ENCODE data around the gene USP16.
A peak's percentile ranks its signal among the peaks of the same experiment; 100 is the strongest.

Gene USP16

DNA sequence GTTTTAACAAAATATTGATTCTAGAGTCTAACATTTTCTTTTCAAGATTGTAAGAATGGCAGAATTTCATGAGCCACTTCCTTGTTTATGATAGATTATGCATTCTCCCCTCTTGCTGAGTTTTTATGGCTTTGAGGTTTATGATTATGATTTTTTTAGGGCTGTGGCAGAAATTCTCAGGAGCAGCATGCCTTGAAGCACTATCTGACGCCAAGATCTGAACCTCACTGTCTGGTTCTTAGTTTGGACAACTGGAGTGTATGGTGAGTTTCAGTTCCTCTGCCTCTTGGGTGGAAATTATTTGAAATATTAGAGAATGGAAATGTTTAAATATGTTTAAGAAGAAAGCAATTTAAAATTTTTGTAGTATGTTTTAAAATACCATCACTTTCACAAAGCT, 10.2 kb downstream of the USP16 start:
- no peak for DNase-seq
- H3K4me3 Mint-ChIP-seq, result no peak overlapping the region
- H3K9me3 Mint-ChIP-seq, result no peaks in the 10 kb centered on the region
- H3K27me3 Mint-ChIP-seq (ENCODE audit: low read depth, poor library complexity), result no peaks in the 10 kb centered on the region
- TF ChIP-seq, protein P1, sequence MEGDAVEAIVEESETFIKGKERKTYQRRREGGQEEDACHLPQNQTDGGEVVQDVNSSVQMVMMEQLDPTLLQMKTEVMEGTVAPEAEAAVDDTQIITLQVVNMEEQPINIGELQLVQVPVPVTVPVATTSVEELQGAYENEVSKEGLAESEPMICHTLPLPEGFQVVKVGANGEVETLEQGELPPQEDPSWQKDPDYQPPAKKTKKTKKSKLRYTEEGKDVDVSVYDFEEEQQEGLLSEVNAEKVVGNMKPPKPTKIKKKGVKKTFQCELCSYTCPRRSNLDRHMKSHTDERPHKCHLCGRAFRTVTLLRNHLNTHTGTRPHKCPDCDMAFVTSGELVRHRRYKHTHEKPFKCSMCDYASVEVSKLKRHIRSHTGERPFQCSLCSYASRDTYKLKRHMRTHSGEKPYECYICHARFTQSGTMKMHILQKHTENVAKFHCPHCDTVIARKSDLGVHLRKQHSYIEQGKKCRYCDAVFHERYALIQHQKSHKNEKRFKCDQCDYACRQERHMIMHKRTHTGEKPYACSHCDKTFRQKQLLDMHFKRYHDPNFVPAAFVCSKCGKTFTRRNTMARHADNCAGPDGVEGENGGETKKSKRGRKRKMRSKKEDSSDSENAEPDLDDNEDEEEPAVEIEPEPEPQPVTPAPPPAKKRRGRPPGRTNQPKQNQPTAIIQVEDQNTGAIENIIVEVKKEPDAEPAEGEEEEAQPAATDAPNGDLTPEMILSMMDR (IDR thresholded peaks at IDR 0.05), result no peak
- H3K36me3 Mint-ChIP-seq (ENCODE audit: low read depth), result peaks cover 59% of the 10 kb centered on the region
- no peaks in the 10 kb centered on the region for H3K4me1 Mint-ChIP-seq
- no peak overlapping the region for H3K27ac Mint-ChIP-seq

DNA sequence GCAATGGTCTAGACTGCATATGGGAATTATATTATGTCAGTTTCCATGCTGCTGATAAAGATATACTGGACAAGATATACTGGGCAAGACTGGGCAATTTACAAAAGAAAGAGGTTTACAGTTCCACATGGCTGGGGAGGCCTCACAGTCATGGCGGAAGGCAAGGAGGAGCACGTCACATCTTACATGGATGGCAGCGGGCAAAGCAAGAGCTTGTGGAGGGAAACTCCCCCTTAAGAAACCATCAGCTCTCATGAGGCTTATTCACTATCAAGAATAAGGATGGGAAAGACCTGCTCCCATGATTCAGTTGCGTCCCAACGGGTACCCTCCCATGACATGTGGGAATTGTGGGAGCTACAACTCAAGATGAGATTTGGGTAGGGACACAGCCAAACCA, 27.8 kb downstream of the USP16 start:
- no peak overlapping the region for H3K27ac Mint-ChIP-seq
- H3K4me3 Mint-ChIP-seq, result no peak overlapping the region
- H3K4me1 Mint-ChIP-seq, result no peaks in the 10 kb centered on the region
- TF ChIP-seq, protein P1 (IDR thresholded peaks at IDR 0.05), result no peak
- peaks cover 28% of the 10 kb centered on the region for H3K36me3 Mint-ChIP-seq (ENCODE audit: low read depth)
- no peak for DNase-seq
- no peaks in the 10 kb centered on the region for H3K27me3 Mint-ChIP-seq (ENCODE audit: low read depth, poor library complexity)
- H3K9me3 Mint-ChIP-seq, result no peaks in the 10 kb centered on the region

GRCh38 chr21:29053011-29053553, 28.6 kb downstream of the USP16 start:
- Mint-ChIP-seq H3K4me3 (no peak overlapping the region), H3K36me3 (ENCODE audit: low read depth) (peaks cover 26% of the 10 kb centered on the region), H3K9me3 (no peaks in the 10 kb centered on the region), H3K27ac (no peak overlapping the region), H3K4me1 (no peaks in the 10 kb centered on the region), H3K27me3 (ENCODE audit: low read depth, poor library complexity) (no peaks in the 10 kb centered on the region)
- TF ChIP-seq, protein P1 (IDR thresholded peaks at IDR 0.05), result no peak
- no peak for DNase-seq

- Mint-ChIP-seq H3K27ac (no peak overlapping the region), H3K27me3 (ENCODE audit: low read depth, poor library complexity) (no peaks in the 10 kb centered on the region), H3K9me3 (no peaks in the 10 kb centered on the region), H3K4me3 (no peak overlapping the region), H3K4me1 (no peaks in the 10 kb centered on the region), H3K36me3 (ENCODE audit: low read depth) (peaks cover 26% of the 10 kb centered on the region)
- TF ChIP-seq, protein P1 (IDR thresholded peaks at IDR 0.05), result no peak
- DNase-seq, result no peak
Observed at GRCh38 chr21:29053656-29054055, 29.2 kb downstream of the USP16 start.

DNA sequence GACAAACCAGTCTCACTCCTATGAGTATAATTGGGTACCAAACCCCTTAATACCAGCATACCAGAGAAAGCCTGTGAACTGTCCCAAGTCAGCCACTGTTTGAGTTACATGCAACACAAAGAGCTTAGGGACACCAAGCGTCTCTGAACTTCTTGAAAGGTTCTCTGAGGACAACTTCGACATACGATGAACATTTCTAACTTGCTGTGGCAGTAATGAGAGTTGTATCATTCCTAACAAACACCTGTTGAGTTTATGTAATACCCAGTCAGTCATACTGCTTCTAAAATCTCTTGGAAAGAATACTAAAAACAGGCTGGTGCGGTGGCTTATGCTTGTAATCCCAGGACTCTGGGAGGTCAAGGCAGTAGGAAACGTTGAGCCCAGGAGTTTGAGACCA, 30.6 kb downstream of the USP16 start:
- Mint-ChIP-seq H3K4me3 (no peak overlapping the region), H3K27me3 (ENCODE audit: low read depth, poor library complexity) (no peaks in the 10 kb centered on the region), H3K36me3 (ENCODE audit: low read depth) (peaks cover 28% of the 10 kb centered on the region), H3K4me1 (no peaks in the 10 kb centered on the region), H3K9me3 (no peaks in the 10 kb centered on the region), H3K27ac (peak overlapping the region; percentile 51)
- no peak for DNase-seq
- TF ChIP-seq, protein P1 (IDR thresholded peaks at IDR 0.05), result no peak

DNA sequence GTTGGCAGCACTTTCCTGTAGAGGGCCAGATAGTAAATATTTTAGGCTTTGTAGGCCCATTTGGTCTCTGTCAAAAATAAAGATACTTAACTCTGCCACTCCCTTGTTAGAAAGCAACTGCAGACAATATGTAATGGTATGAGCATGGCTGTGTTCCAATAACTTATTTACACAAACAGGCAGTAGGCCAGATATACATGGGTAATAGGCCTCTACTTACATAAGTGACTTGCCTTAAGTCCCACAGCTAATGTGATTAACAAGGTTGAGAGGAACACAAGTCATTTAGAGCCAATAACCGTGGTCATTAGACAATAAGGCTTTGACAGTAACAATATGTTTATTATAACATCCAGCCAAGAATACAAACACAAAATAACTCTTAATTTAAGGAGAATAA, 31.5 kb downstream of the USP16 start:
- no peaks in the 10 kb centered on the region for H3K27me3 Mint-ChIP-seq (ENCODE audit: low read depth, poor library complexity)
- no peak for DNase-seq

More for the DNA sequence above, 31.5 kb downstream of the USP16 start:
- TF ChIP-seq, protein P1 (IDR thresholded peaks at IDR 0.05), result no peak
- no peak overlapping the region for H3K4me3 Mint-ChIP-seq
- no peaks in the 10 kb centered on the region for H3K9me3 Mint-ChIP-seq
- H3K27ac Mint-ChIP-seq, result no peak overlapping the region
- H3K36me3 Mint-ChIP-seq (ENCODE audit: low read depth), result peaks cover 35% of the 10 kb centered on the region
- no peaks in the 10 kb centered on the region for H3K4me1 Mint-ChIP-seq
